GM12873 (cell line): ENCODE measurements around the gene VKORC1.

Experiments used
- CTCF ChIP-seq: IDR thresholded peaks from 2 replicates; pipeline ENCODE4 v1.5.1; 2012; ENCODE audit warnings: low read depth, mild to moderate bottlenecking, moderate library complexity, low read length, control low read depth; ENCODE audit not compliant: insufficient read depth; ENCODE audit errors: missing control alignments

Gene VKORC1

DNA sequence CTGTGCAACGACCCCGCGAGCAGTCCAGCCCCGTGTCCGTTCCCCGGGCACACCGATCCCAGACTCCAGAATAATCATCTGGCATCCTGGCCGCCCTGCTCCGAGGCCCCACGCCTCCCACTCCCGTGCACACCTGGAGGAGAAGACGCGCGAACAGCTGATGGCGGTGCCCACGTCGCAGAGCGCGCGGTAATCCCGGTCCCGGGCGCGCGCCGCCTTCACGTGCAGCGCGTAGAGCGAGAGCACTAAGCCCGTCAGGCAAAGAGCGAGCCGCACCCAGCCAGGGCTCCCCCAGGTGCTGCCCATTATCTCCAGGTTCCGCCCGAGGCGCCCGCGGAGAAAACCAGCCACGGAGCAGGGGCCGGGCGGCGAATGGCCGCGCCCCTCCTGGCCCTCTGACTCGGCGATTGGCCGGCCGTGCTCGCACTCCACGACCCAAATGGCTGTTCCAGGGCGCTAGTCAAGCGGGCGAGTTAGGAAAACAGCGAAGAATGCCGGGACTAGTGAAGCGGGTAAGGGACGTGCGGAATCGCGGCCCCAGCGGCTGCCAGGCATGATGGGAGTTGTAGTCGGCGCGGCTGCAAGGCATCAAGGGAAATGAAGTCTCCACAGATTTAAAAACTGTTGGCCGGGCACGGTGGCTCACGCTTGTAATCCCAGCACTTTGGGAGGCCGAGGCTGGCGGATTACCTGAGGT is at the start of gene VKORC1:
Gene VKORC1 (minus strand): TSS at position 374 of the 697 bp plus-strand sequence. CDS start 68 bp downstream, at position 306.
- no peak for TF ChIP-seq CTCF

GRCh38 chr16:31143694-31144148 is 49.1 kb upstream of the VKORC1 start:
- peak; percentile 14 for TF ChIP-seq CTCF

GRCh38 chr16:31143011-31143693 is 48.6 kb upstream of the VKORC1 start:
- TF ChIP-seq CTCF: no peak

DNA sequence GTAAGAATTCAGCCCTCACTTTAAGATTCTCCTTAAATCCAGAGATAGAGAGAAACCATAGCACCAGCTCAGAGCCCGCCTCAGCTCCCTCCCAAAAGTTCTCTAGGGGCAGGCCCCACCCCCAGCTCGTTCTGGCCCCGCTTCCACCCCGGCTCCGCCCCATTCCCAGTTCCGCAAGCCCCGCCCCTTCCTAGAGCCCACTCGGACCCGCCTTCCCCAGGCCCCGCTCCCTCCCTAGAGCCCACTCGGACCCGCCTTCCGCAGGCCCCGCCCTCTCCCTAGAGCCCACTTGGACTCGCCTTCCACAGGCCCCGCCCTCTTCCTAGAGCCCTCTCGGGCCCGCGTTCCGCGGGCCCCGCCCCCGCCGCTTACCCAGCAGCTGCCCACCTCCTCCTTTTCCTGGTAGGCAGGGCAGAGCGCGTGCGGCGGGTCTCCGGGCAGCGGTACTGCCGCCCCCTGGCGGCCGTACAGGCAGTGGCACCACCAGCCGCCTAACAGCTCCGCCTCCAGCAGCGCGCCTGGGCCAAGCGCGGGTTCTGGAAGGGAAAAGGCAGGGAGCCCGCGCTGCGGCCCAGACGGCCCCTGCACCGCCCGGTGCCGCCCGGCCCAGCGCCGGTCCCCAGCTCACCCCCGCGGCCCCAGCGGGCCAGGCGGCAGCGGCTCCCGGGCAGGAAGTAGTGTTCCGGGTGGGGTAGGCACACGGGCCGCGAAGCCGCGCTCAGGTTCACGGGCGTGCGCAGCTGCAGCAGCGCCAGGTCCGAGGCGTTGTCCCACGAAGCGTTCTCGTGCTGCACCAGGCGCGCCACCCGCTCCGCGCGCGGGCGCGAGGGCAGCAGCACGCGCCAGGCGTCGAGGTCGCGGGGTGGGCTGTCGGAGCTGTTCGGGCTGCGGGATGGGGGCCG is 47.8 kb upstream of the VKORC1 start:
- TF ChIP-seq CTCF: peak; percentile 90

GRCh38 chr16:31141489-31142108 is 47.0 kb upstream of the VKORC1 start:
- no peak for TF ChIP-seq CTCF

DNA sequence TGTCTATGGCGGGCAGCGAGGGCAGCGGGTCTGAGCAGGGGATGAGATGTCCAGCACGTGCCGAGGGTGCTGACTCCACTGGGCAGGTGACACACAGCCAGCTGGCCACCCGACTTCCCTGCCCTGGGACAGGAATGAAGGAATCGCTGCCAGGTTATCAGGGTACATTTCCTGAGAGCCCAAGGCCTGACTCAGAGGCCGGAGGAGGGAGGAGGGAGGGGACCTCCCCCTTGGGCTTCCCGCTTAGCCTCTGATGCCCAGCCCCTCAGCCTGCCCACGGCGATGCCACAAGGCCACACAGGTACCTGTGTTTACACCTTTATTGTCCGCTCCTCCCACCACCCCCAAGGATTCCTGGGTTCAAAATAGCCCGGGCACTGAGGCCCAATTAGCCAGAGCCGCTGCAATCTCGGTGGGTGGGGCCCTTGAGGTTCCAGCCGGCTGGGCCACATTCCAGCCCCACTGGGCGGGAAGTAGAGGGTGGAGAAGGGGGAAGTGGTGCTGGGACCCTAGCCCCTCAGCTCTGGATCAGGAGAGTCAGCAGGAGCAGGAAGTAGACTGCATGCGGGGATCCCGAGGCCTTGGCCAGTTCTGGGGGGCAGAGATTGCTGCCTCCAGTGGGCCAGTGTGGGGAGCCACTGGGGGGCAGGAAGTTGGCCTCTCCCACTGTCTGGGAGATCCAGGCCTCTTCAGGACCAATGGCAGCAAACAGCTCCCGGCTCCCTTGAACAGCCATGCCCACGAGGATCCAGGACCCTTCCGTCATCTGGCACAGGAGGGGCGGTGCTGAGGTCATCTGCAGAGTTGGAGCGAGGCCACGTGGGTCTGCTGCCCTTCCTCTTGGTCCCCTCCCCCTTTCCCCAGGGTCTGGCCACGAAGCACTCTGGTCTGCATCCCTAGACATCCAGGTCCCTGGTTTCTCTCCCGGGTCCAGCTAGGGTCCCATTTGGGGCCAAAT is 44.3 kb upstream of the VKORC1 start:
- no peak for TF ChIP-seq CTCF
